Measurements from ENCODE around the gene DNAAF9.

DNA sequence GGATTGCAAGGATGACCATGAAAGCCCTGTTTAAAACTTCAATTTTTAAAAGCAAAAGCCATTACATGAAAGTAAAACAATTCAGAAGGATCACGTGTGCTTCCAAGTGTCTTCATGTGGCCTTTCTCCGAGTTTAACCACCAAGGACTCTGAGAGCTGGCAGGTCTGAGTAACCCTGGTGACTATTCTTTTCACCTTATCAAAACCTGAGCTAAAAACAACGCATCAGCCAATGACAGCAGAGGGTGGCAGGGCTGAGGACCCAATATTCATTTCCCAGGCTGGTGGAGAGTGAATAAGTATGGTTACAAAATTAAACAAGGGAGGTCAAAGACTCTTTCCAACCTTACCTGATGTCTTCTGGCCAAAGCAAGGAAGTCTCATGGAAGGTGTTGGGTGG lies 46.7 kb downstream of the DNAAF9 start:
- no peak for TF ChIP-seq CTCF (conservative IDR thresholded peaks at IDR 0.05; ENCODE audit: low read depth, low read length)
- TF ChIP-seq POLR2A (IDR thresholded peaks at IDR 0.05; ENCODE audit: low read depth, low read length), result no peak
- TF ChIP-seq RAD21 (IDR thresholded peaks at IDR 0.05; ENCODE audit: low read length), result no peak
- TF ChIP-seq, protein P1, sequence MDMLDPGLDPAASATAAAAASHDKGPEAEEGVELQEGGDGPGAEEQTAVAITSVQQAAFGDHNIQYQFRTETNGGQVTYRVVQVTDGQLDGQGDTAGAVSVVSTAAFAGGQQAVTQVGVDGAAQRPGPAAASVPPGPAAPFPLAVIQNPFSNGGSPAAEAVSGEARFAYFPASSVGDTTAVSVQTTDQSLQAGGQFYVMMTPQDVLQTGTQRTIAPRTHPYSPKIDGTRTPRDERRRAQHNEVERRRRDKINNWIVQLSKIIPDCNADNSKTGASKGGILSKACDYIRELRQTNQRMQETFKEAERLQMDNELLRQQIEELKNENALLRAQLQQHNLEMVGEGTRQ (IDR thresholded peaks at IDR 0.05; ENCODE audit: low read depth, low read length), result no peak
- no peak for TF ChIP-seq FOS (IDR thresholded peaks at IDR 0.05; ENCODE audit: low read depth, low read length)
- TF ChIP-seq CEBPB (IDR thresholded peaks at IDR 0.05; ENCODE audit: low read depth, low read length), result no peak
- no peak for TF ChIP-seq RCOR1 (IDR thresholded peaks at IDR 0.05; ENCODE audit: insufficient replicate concordance, low read length)
- TF ChIP-seq RFX5 (IDR thresholded peaks at IDR 0.05; ENCODE audit: low read depth, low read length), result no peak
- no peak for TF ChIP-seq CHD1 (IDR thresholded peaks at IDR 0.05; ENCODE audit: low read depth, low read length)
- no peak for TF ChIP-seq SMC3 (IDR thresholded peaks at IDR 0.05; ENCODE audit: low read depth, low read length)
- no peak for TF ChIP-seq MXI1 (IDR thresholded peaks at IDR 0.05; ENCODE audit: borderline replicate concordance, low read depth, low read length)
- no peak for TF ChIP-seq BHLHE40 (IDR thresholded peaks at IDR 0.05; ENCODE audit: low read depth, low read length)
- TF ChIP-seq MAZ (IDR thresholded peaks at IDR 0.05; ENCODE audit: borderline replicate concordance, low read depth, low read length), result no peak
- no peak for TF ChIP-seq ELK1 (IDR thresholded peaks at IDR 0.05; ENCODE audit: borderline replicate concordance, low read depth, low read length)

Measured in IMR-90 (cell line).